GM23338 (cell line): ENCODE data around the gene NEUROD1. TPM values are rescaled to one million over a fixed set of nuclear protein-coding genes. Genes with fewer than 3 reads are reported as not detected.

Experiments
- ATAC-seq: fragments of 200-7000 bp; cut with Tn5 transposase; 3 replicates; pipeline ENCODE4 v1.9.1; 2020
- DNase-seq: peaks from one replicate; pipeline ENCODE4 v3.0.0-alpha.2; 2015; ENCODE audit warnings: low spot score
- H2AFZ ChIP-seq: fragments of 200-600 bp; sonication (generic); 2 replicates; pipeline ENCODE4 v1.8.0; 2016; ENCODE audit warnings: antibody characterized with exemption, mild to moderate bottlenecking, moderate library complexity
- H3F3A ChIP-seq: fragments of 200-600 bp; sonication (generic); replicated peaks from 2 replicates; pipeline ENCODE4 v1.8.0; 2017; ENCODE audit warnings: antibody characterized with exemption, mixed run types, low read depth
- H3K27ac ChIP-seq: fragments of 200-600 bp; sonication (generic); 2 replicates; pipeline ENCODE4 v1.6.1; 2016; ENCODE audit warnings: low read depth
- H3K27me3 ChIP-seq: fragments of 200-600 bp; sonication (generic); 2 replicates; pipeline ENCODE4 v1.8.0; 2016; ENCODE audit warnings: mild to moderate bottlenecking, mixed run types, moderate library complexity; ENCODE audit not compliant: insufficient read depth
- H3K36me3 ChIP-seq: fragments of 200-600 bp; sonication (generic); 2 replicates; pipeline ENCODE4 v1.8.0; 2016; ENCODE audit warnings: mild to moderate bottlenecking; ENCODE audit not compliant: insufficient read depth
- H3K4me1 ChIP-seq: fragments of 200-600 bp; sonication (generic); 2 replicates; pipeline ENCODE4 v1.8.0; 2016; ENCODE audit warnings: mild to moderate bottlenecking, moderate library complexity; ENCODE audit not compliant: insufficient read depth
- H3K4me2 ChIP-seq: fragments of 200-600 bp; sonication (generic); 2 replicates; pipeline ENCODE4 v1.7.1; 2017; ENCODE audit warnings: mixed run types
- H3K4me3 ChIP-seq: fragments of 200-600 bp; sonication (generic); 2 replicates; pipeline ENCODE4 v1.6.1; 2016; ENCODE audit warnings: mixed run types
- H3K79me2 ChIP-seq: fragments of 200-600 bp; sonication (generic); replicated peaks from 2 replicates; pipeline ENCODE4 v1.8.0; 2017; ENCODE audit warnings: mild to moderate bottlenecking; ENCODE audit not compliant: insufficient read depth
- H3K9me2 ChIP-seq: fragments of 200-600 bp; sonication (generic); 2 replicates; pipeline ENCODE4 v1.8.0; 2017; ENCODE audit not compliant: insufficient read depth
- H4K20me1 ChIP-seq: fragments of 200-600 bp; sonication (generic); replicated peaks from 2 replicates; pipeline ENCODE4 v1.8.0; 2017; ENCODE audit warnings: mild to moderate bottlenecking; ENCODE audit not compliant: insufficient read depth
- H3K27ac Mint-ChIP-seq: 2 replicates; pipeline ENCODE4 v1.8.0; 2020; ENCODE audit warnings: inconsistent platforms, mild to moderate bottlenecking, moderate library complexity, mixed read lengths
- H3K27me3 Mint-ChIP-seq: 3 replicates; pipeline ENCODE4 v1.8.0; 2022; ENCODE audit warnings: low read depth, mild to moderate bottlenecking, moderate library complexity, mixed read lengths, inconsistent platforms; ENCODE audit not compliant: insufficient read depth, poor library complexity
- H3K36me3 Mint-ChIP-seq: 3 replicates; pipeline ENCODE4 v1.8.0; 2021; ENCODE audit warnings: low read depth, mild to moderate bottlenecking, inconsistent platforms, moderate library complexity, mixed read lengths
- H3K4me1 Mint-ChIP-seq: 3 replicates; pipeline ENCODE4 v1.8.0; 2020; ENCODE audit warnings: mild to moderate bottlenecking, inconsistent platforms, mixed read lengths
- H3K4me3 Mint-ChIP-seq: 3 replicates; pipeline ENCODE4 v1.8.0; 2021; ENCODE audit warnings: moderate library complexity, mild to moderate bottlenecking, inconsistent platforms, mixed read lengths
- H3K9me3 Mint-ChIP-seq: 3 replicates; pipeline ENCODE4 v1.8.0; 2020; ENCODE audit warnings: moderate library complexity, mild to moderate bottlenecking, inconsistent platforms, mixed read lengths
- NANOG ChIP-seq: IDR thresholded peaks from 2 replicates; pipeline ENCODE4 v1.6.1; 2016; ENCODE audit warnings: antibody characterized with exemption, borderline replicate concordance
- ZNF114 ChIP-seq: fragments of 250-450 bp; sonication (Bioruptor Pico); IDR thresholded peaks from 2 replicates; pipeline ENCODE4 v1.5.0; 2020; ENCODE audit warnings: mild to moderate bottlenecking, moderate library complexity
- polyA plus RNA-seq: library from polyadenylated mRNA; unstranded; fragments of >200 nt; fragmentation: Nextera tagmentation; extraction: Ambion mirVana; gene quantifications from 2 replicates; pipeline ENCODE4 v1.2.1, GENCODE V29; 2016
- total RNA-seq: library from RNA; depleted of rRNA; stranded (reverse); fragments of >200 nt; shearing (Covaris generic); gene quantifications from 2 replicates; pipeline ENCODE4 v1.2.3, GENCODE V29; 2014
- TF ChIP-seq, protein P1 (sequence below), 2 experiments: fragments of 200-600 bp in 1 of 2; sonication (generic) in 1 of 2; conservative IDR thresholded peaks; 2 replicates each; pipeline versions ENCODE4 v1.5.1 to v1.6.1; 2016 to 2017; ENCODE audit warnings: antibody characterized with exemption in 2 of 2, low read depth in 2 of 2, mild to moderate bottlenecking in 2 of 2, moderate library complexity in 1 of 2
- TF ChIP-seq, protein P2 (sequence below): IDR thresholded peaks from one replicate; pipeline ENCODE4 v1.6.1; 2018; ENCODE audit warnings: antibody characterized with exemption; ENCODE audit not compliant: unreplicated experiment
- TF ChIP-seq, protein P3 (sequence below): IDR thresholded peaks from 2 replicates; pipeline ENCODE4 v1.6.1; 2016; ENCODE audit warnings: antibody characterized with exemption

The NEUROD1 gene
- total and polyA plus RNA-seq, 2 experiments from 2014 or later = not detected

GRCh38 chr2:181658444-181658843 is 21.9 kb downstream of the NEUROD1 start:
- Histone ChIP-seq H3K79me2 (no peaks in the 10 kb centered on the region), H3K27me3 (peaks cover 93% of the 10 kb centered on the region), H3K4me2 (peak overlapping the region; percentile 95; the same call in 1 of the 2 replicates), H3K4me3 (no peak overlapping the region), H3K27ac (no peak overlapping the region), H3K9me2 (no peaks in the 10 kb centered on the region), H3K36me3 (no peaks in the 10 kb centered on the region), H4K20me1 (no peaks in the 10 kb centered on the region), H2AFZ (no peak overlapping the region), H3K4me1 (peaks cover 28% of the 10 kb centered on the region), H3F3A (0 out of 2 replicates have a peak, but pooled peaks cover 6% of the 10 kb centered on the region)
- peak; percentile 3; the same call in 1 of the 3 replicates for ATAC-seq
- peaks cover 54% of the 10 kb centered on the region for H3K27me3 Mint-ChIP-seq
- no peak overlapping the region for H3K27ac Mint-ChIP-seq
- no peaks in the 10 kb centered on the region for H3K9me3 Mint-ChIP-seq
- H3K36me3 Mint-ChIP-seq = no peaks in the 10 kb centered on the region
- DNase-seq = peak; percentile 31
- H3K4me3 Mint-ChIP-seq = no peak overlapping the region
- no peak for TF ChIP-seq ZNF114 (CRISPR knock-in tag)
- TF ChIP-seq, protein P1, sequence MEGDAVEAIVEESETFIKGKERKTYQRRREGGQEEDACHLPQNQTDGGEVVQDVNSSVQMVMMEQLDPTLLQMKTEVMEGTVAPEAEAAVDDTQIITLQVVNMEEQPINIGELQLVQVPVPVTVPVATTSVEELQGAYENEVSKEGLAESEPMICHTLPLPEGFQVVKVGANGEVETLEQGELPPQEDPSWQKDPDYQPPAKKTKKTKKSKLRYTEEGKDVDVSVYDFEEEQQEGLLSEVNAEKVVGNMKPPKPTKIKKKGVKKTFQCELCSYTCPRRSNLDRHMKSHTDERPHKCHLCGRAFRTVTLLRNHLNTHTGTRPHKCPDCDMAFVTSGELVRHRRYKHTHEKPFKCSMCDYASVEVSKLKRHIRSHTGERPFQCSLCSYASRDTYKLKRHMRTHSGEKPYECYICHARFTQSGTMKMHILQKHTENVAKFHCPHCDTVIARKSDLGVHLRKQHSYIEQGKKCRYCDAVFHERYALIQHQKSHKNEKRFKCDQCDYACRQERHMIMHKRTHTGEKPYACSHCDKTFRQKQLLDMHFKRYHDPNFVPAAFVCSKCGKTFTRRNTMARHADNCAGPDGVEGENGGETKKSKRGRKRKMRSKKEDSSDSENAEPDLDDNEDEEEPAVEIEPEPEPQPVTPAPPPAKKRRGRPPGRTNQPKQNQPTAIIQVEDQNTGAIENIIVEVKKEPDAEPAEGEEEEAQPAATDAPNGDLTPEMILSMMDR (conservative IDR thresholded peaks at IDR 0.05; ENCODE audit: low read depth in 2 of 2) = peak in 1 of 2 experiments; percentile 20; a peak in 1 of 4 replicates
- TF ChIP-seq, protein P2, sequence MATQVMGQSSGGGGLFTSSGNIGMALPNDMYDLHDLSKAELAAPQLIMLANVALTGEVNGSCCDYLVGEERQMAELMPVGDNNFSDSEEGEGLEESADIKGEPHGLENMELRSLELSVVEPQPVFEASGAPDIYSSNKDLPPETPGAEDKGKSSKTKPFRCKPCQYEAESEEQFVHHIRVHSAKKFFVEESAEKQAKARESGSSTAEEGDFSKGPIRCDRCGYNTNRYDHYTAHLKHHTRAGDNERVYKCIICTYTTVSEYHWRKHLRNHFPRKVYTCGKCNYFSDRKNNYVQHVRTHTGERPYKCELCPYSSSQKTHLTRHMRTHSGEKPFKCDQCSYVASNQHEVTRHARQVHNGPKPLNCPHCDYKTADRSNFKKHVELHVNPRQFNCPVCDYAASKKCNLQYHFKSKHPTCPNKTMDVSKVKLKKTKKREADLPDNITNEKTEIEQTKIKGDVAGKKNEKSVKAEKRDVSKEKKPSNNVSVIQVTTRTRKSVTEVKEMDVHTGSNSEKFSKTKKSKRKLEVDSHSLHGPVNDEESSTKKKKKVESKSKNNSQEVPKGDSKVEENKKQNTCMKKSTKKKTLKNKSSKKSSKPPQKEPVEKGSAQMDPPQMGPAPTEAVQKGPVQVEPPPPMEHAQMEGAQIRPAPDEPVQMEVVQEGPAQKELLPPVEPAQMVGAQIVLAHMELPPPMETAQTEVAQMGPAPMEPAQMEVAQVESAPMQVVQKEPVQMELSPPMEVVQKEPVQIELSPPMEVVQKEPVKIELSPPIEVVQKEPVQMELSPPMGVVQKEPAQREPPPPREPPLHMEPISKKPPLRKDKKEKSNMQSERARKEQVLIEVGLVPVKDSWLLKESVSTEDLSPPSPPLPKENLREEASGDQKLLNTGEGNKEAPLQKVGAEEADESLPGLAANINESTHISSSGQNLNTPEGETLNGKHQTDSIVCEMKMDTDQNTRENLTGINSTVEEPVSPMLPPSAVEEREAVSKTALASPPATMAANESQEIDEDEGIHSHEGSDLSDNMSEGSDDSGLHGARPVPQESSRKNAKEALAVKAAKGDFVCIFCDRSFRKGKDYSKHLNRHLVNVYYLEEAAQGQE = no peak
- H3K4me1 Mint-ChIP-seq = peaks cover 28% of the 10 kb centered on the region

DNA sequence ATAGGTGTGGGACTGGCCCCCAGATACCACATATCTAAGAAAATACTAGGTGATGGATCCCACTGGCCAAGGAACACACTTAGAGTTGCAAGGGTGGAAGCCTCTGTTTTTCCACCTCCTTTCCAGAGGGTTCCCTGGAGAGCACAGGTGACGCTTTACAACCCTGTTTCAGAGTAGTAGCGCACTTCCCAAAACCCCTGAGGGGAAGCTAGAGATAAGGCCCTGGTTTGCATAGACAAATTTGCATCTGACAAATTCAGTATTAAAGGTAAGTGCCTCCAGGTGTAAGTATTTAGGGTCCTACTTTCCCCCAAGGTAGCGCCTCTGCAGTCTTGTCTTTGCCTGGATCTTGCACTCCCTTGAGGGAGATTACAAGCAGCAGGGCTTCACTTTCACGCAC is 22.9 kb downstream of the NEUROD1 start:
- no peak overlapping the region; the same call in 1 of the 2 replicates for H2AFZ ChIP-seq
- H3K4me3 ChIP-seq = peak overlapping the region; percentile 68
- no peaks in the 10 kb centered on the region for H3K36me3 Mint-ChIP-seq
- H3K9me2 ChIP-seq = no peaks in the 10 kb centered on the region
- H3K27me3 ChIP-seq = peaks cover 94% of the 10 kb centered on the region
- DNase-seq = peak; percentile 57
- peaks cover 55% of the 10 kb centered on the region for H3K27me3 Mint-ChIP-seq
- H3K4me1 ChIP-seq = peaks cover 28% of the 10 kb centered on the region
- peak; percentile 31 for ATAC-seq
- H3K27ac Mint-ChIP-seq = no peak overlapping the region
- H3K9me3 Mint-ChIP-seq = no peaks in the 10 kb centered on the region
- H3K4me1 Mint-ChIP-seq = peaks cover 28% of the 10 kb centered on the region
- H3K79me2 ChIP-seq = no peaks in the 10 kb centered on the region
- no peaks in the 10 kb centered on the region for H3K36me3 ChIP-seq
- H3K4me2 ChIP-seq = peak overlapping the region; percentile 95
- TF ChIP-seq, protein P3, sequence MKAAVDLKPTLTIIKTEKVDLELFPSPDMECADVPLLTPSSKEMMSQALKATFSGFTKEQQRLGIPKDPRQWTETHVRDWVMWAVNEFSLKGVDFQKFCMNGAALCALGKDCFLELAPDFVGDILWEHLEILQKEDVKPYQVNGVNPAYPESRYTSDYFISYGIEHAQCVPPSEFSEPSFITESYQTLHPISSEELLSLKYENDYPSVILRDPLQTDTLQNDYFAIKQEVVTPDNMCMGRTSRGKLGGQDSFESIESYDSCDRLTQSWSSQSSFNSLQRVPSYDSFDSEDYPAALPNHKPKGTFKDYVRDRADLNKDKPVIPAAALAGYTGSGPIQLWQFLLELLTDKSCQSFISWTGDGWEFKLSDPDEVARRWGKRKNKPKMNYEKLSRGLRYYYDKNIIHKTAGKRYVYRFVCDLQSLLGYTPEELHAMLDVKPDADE = no peak
- no peak for TF ChIP-seq NANOG
- no peak overlapping the region for H3K27ac ChIP-seq
- H4K20me1 ChIP-seq = no peaks in the 10 kb centered on the region
- H3K4me3 Mint-ChIP-seq = peak overlapping the region; percentile 83
- 0 out of 2 replicates have a peak, but pooled peaks cover 6% of the 10 kb centered on the region for H3F3A ChIP-seq
